GM11168 (cell line): ENCODE data around the gene SNTB2.
"Not testable (repeated sequence)": the region's sequence is repeated elsewhere in the genome, so short reads cannot be mapped to it uniquely, and the experiment has no call there.

Experiments
- in situ Hi-C: fragments of 300-500 bp; cut with MboI; formaldehyde crosslinking; loops from one replicate; pipeline ENCODE4 v1.12.0; 2022; ENCODE audit warnings: low sequenced_read_pairs; ENCODE audit not compliant: unreplicated experiment

The SNTB2 gene

DNA sequence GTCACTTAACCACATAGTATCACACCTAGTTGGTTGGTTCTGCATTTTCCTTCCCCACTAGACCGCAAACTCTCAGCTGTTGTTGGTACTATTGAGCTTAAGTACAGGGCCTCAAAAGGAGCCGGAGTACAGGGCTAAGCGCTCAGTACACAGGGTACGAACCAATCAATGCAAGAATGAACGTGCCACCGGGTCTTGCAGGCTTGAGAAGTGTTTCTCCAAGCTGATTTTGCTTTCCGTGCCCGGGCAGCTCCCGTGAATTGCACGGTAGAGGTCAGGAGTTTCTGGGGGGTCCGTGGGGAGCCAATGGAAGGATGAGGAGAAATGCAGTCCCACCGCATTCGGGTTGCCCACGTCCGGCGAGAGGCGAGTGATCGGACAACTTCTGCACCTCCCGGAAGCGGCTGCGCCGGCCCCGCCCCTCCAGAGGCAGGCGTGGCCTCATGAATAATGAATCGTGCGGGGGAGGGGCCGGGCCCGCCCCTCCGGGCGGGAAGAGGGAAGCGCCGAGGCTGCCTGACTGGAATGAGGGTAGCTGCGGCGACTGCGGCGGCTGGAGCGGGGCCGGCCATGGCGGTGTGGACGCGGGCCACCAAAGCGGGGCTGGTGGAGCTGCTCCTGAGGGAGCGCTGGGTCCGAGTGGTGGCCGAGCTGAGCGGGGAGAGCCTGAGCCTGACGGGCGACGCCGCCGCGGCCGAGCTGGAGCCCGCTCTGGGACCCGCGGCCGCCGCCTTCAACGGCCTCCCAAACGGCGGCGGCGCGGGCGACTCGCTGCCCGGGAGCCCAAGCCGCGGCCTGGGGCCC lies at the start of gene SNTB2:
SNTB2 (plus strand) TSS at position 523 of the 804 bp plus-strand sequence; CDS start at position 526, 3 bp downstream.
- in situ Hi-C loops, result no loop called here

- in situ Hi-C loops, result no loop called here
Observed at GRCh38 chr16:69138608-69139007, 48.4 kb upstream of the SNTB2 start.

GRCh38 chr16:69139464-69139863 lies 47.5 kb upstream of the SNTB2 start:
- in situ Hi-C loops, result not testable (repeated sequence)

DNA sequence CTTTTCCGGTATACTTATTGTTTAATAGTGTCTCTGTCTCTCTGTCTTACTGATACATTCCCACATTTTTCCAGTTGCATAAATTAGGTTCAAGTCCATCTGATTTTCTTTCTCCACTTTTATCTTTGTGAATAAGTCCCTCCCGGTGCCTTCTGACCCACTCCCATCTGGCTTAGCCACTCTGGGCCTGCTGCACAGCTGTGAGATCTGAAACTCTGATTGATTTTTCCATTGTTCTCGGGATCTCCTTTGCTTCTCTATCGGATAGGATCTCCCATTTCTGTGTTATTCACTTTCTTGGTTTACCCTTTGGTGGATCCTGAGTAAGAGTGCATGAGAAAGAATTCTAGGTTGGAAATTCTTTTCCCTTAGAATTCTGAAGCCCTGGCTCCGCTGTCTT lies 46.0 kb upstream of the SNTB2 start:
- in situ Hi-C loops, result no loop called here

- in situ Hi-C loops, result no loop called here
Observed at GRCh38 chr16:69141936-69142335, 45.0 kb upstream of the SNTB2 start.

DNA sequence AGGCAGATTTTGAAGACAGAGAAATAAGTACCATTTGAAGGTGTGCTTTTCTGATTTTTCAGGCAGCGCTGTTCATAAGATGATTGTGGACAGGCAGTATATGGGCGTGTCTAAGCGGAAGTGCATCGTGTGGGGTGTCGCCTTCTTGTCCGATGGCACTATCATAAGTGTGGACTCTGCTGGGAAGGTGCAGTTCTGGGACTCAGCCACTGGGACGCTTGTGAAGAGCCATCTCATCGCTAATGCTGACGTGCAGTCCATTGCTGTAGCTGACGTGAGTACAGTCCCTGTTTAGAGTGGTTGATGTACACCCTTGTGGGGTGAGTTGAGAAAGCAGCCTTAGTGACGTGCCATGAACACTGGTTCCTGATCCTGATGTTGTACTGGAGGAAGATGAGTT lies 43.8 kb upstream of the SNTB2 start:
- in situ Hi-C loops, result no loop called here

DNA sequence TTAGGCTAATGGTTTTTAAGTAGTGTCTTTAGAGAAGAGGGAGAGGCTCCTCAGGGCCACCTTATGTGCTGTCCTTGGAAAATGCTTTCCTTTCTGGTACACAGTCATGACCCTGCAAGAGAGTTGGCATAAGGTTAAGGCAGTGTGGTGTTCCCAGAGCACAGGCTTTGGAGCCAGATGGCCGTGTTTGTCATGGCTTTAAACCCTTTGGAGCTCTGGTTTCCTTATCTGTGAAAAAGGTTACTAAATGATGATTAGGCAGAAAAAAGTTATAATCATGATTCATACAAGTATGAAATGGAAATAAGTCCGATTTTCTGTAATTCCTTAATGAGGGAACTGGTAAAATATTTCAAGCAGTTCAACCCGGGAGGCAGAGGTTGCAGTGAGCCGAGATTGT lies 41.3 kb upstream of the SNTB2 start:
- in situ Hi-C loops, result no loop called here

DNA sequence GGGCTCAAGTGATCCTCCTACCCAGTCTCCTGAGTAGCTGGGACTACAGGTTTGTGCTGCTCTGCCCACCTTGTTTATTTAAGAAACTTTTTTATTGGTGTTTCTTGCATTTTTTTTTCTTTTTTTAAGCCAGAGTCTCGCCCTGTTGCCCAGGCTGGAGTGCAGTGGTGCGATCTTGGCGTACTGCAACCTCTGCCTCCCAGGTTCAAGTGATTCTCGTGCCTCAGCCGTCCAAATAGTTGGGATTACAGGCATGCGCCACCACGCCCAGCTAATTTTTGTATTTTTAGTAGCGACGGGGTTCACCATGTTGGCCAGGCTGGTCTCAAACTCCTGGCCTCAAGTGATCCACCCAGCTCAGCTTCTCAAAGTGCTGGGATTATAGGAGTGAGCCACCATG lies 37.3 kb upstream of the SNTB2 start:
- in situ Hi-C loops, result loop anchor here (5.0 kb wide), 1 partner anchor 138 kb away; no protein-coding TSS in a partner anchor

GRCh38 chr16:69150146-69150865 lies 36.7 kb upstream of the SNTB2 start:
- in situ Hi-C loops, result loop anchor here (5.0 kb wide), 1 partner anchor 137 kb away; no protein-coding TSS in a partner anchor

- in situ Hi-C loops, result no loop called here
Observed at GRCh38 chr16:69157196-69157595, 29.8 kb upstream of the SNTB2 start.

DNA sequence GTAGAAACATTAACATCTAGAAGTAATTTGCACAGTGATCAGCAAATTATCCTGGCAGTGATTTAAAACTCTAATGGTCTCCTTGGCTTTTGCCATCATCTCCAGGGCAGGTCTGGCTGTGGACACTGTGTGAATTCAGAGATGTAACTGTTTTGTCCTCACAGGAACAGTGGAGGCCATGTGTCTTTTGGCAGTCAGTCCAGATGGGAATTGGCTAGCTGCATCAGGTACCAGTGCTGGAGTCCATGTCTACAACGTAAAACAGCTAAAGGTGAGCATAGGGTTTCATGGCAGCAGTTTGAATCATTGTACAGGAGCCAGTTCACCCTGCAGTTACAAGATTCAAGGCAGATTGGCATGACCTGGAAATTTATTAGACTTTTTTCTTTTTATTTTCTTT lies 26.8 kb upstream of the SNTB2 start:
- in situ Hi-C loops, result no loop called here

DNA sequence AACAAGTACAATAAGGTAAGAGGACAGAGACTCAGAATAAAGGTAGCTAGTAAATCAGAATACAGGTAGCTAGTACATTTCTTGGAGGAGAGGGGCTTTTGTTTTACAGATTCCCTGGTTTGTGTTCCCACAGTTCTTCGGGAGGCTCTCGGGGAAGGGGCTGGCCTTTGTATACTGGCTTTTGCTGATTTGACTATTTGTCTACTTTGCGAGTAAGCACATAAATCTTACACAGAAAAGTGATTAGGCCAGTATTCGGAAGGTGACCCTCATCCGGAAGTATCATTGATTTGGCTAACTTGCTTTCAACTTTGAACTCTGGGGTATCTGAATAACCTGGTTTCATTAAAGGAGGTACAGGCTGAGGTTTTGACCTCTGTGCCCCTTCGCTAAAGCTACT lies 21.4 kb upstream of the SNTB2 start:
- in situ Hi-C loops, result no loop called here

DNA sequence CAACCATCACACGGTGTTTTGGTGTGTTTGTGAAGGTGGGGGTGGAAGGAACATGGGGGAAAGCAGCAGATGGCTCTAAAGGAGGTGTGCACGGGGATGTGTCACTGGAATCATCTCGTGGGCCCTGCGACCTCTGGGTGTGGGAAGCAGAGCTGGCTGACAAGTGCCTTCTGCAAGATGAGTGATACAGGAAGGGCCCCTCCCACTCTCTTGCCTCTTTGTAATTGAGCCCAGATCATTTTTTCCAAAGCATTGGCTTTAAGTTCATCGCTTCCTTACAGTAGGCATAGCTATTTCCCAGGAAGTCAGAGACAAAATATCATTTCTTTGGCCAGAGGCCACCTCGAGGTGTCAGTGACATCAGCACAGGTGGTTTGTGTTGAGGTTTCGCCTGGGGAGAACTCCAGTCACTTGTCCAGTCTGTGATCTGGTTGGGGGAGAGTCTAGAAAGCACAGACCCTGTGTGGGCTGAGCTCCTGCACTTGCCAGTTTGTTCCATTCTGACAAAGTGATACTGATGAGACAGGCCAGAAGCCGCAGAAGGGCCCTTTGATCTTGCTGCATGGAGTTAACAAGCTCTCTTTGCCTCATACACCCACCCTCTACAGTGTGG lies 20.6 kb upstream of the SNTB2 start:
- in situ Hi-C loops, result no loop called here

DNA sequence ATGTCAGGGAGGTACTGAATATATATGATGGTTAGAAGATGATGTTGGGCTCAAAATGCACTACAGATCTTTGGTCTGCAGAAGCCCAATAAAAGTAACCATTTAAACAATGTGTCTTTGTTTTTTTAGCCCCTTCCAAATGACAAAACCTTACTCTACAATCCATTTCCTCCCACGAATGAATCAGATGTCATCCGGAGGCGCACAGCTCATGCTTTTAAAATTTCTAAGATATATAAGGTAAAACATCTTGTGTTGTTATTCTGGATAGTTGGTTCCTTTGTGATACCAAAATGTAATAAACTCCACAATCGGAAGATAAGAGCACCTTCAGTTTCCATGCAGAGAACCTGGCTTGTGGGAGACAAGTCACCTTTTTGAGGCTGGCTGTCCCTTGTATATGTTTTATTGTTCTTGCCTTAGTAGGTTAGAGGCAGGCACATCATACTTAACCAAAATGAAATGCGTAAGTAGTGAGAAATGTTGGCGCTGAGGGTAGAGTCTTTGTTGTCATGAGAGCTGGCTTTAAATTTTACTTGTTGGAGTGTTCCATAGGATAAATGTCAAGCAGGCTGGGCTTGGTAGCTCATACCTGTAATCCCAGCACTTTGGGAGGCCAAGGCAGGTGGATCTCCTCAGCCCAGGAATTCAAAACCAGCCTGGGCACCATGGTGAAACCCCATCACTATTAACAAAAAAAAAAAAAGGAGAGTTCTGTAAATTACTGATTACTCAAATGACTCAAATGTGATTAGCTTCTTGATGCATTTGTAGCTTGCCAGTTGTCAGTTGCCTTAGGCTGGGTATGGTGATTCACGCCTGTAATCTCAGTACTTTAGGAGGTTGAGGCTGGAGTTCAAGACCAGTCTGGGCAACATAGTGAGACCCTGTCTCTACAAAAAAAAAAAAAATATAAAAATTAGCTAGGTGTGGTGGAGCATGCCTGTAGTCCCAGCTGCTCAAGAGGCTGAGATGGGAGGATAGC lies 19.7 kb upstream of the SNTB2 start:
- in situ Hi-C loops, result no loop called here

DNA sequence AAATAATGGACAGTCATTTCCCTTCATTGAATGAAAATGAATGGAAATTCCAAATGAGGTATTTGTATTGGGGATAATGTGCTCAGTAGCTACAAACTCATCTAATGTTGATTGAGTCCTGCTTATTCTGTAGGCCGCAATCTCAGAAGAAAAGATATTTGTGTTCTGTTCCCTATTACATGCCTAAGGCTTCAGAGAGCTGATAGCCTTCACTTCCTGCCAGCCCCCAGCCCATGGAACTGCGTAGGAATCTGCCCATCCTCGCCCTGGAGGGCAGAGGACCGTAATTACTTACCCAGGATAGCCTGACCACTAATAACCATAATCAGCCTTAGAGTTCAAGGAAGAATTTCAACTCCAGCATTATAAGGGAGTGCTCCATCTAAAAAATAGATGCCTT lies 17.9 kb upstream of the SNTB2 start:
- in situ Hi-C loops, result no loop called here

- in situ Hi-C loops, result no loop called here
Observed at GRCh38 chr16:69169607-69170352, 17.2 kb upstream of the SNTB2 start.

GRCh38 chr16:69171325-69172084 lies 15.5 kb upstream of the SNTB2 start:
- in situ Hi-C loops, result no loop called here

GRCh38 chr16:69176033-69176800 lies 10.7 kb upstream of the SNTB2 start:
- in situ Hi-C loops, result no loop called here
